C4-2B (cell line): ENCODE measurements around the gene SOSTDC1.

Experiments used
- H3K27ac ChIP-seq: fragments of 450-650 bp; 2 replicates; pipeline ENCODE4 v1.5.1; 2017
- ZFX ChIP-seq: fragments of 450-650 bp; IDR thresholded peaks from 2 replicates; pipeline ENCODE4 v1.6.1; 2017
- TF ChIP-seq, protein P1 (sequence below): fragments of 450-650 bp; conservative IDR thresholded peaks from 2 replicates; pipeline ENCODE4 v1.5.1; 2017; ENCODE audit warnings: mild to moderate bottlenecking

SOSTDC1 gene

DNA sequence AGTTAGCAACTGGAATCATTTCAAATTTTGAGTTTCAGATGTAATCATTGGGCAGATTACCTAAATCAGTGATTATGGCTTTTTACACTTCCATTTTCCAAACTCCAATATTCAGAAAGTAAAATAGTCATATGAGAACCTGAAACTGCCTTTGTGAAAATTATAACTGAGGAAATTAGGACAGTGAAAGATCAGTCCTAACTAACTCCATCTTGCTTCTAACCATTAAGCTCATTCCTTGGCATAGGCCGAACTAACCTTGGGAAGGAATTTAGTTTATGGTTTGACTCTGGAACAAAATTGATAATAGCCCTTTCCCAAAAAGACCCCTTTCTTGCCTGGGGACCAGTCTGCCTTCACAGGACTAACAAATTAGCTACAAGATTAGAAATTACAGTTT, 46.4 kb downstream of the SOSTDC1 start:
- no peak overlapping the region for H3K27ac ChIP-seq
- TF ChIP-seq, protein P1, sequence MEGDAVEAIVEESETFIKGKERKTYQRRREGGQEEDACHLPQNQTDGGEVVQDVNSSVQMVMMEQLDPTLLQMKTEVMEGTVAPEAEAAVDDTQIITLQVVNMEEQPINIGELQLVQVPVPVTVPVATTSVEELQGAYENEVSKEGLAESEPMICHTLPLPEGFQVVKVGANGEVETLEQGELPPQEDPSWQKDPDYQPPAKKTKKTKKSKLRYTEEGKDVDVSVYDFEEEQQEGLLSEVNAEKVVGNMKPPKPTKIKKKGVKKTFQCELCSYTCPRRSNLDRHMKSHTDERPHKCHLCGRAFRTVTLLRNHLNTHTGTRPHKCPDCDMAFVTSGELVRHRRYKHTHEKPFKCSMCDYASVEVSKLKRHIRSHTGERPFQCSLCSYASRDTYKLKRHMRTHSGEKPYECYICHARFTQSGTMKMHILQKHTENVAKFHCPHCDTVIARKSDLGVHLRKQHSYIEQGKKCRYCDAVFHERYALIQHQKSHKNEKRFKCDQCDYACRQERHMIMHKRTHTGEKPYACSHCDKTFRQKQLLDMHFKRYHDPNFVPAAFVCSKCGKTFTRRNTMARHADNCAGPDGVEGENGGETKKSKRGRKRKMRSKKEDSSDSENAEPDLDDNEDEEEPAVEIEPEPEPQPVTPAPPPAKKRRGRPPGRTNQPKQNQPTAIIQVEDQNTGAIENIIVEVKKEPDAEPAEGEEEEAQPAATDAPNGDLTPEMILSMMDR, result no peak
- TF ChIP-seq ZFX, result no peak

DNA sequence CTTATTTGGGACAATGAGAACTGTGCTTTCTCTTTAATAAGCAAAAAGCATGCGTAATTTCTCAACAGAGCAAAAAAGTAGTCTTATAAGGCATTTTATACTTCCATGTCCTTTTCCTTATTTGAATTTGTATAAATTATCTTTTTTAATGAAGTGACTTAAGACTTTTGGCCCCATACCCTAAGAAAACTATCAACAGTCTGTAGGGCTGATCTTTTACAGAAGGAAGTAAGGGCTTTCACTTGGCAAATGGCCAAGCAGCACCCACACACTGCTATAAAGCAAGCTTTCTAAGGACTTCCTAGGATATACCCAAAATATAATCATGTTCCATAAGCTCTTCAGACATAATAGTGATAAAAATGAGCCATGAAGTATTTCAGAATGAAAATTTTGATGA, 47.6 kb downstream of the SOSTDC1 start:
- no peak overlapping the region for H3K27ac ChIP-seq
- TF ChIP-seq, protein P1, result no peak
- no peak for TF ChIP-seq ZFX

DNA sequence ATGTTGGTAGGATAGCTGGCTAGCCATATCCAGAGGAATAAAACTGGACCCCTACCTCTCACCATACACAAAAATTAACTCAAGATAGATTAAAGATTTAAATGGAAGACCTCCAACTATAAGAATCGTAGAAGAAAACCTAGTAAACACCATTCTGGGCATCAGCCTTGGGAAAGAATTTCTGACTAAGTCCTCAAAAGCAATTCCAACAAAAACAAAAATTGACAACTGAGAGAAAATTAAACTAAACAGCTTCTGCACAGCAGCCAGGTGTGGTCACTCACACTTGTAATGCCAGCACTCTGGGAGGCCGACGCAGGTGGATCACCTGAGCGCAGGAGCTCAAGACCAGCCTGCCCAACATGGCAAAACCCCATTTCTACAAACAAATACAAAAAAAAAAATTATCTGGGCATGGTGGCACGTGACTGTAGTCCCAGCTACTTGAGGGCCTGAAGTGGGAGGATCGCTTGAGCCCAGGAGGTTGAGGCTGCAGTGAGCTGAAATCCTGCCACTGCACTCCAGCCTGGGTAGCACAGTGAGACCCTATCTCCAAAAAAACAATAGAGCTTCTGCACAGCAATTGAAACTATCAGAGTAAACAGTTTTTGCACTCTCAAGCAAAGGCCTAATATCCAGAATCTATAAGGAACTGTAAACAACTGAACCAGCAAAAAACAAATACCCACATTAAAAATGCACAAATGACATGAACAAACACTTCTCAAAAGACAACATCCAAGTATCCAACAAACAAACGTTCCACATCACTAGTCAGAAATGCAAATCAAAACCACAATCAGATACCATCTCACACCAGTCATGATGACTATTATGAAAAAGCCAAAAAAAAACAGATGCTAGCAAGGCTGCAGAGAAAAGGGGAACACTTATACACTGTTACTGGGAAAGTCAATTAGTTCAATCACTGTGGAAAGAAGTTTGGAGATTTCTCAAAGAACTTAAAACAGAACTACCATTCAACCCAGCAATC, 49.0 kb downstream of the SOSTDC1 start:
- TF ChIP-seq, protein P1, result no peak
- no peak for TF ChIP-seq ZFX
- H3K27ac ChIP-seq, result no peak overlapping the region

DNA sequence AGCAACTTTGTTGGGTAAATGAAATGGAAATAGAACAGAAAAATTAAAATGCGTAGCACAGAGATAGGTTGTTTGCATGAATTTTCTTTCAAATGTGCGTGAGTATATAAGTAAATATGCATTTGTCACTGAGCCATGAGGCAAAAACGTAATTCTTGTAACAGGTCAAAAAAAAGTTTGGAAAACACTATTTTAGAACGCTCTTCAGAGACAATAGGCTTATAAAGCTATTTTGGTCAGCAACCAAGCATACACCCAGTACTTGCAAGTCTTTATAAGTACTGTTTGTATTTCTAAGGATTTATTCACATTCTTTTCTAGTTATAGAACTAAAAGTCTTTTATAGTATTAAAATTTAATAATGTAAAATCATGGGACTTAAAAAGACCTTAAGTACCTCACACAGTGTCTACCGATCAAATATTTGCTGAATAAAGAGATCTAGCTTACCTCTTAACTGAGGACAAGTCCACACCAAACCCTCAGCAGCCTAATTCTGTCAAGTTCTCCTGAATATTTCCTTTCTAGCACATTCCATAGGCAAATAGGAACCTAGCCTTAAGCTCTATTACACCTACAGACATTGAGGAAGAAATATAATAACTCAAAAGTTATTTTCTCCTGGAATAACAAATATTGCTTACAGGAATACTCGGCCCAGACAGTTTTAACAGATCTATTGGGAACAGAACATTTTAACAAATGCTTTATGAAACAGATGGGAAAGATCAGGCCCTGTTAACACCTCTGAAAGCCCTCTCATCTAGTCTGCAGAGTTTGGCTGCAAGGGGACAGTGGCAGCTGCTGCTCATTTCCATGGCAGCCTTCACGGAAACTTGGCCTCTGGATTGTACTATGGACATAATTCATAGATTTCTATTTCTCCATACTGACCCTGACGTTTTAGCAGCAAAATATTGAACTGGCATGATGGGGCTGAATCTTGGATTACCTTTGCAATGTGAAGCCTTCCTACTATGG, 53.0 kb downstream of the SOSTDC1 start:
- TF ChIP-seq ZFX, result no peak
- TF ChIP-seq, protein P1, result no peak
- H3K27ac ChIP-seq, result no peak overlapping the region
